ENCODE data around the gene CCDC70.

The CCDC70 gene

GRCh38 chr13:51818276-51818675, 43.5 kb upstream of the CCDC70 start:
- Histone ChIP-seq H3K36me3 (replicated peaks; ENCODE audit: insufficient read depth, low read length) (no peaks in the 10 kb centered on the region), H3K27me3 (replicated peaks; ENCODE audit: insufficient read depth, low read length) (no peaks in the 10 kb centered on the region), H3K4me3 (ENCODE audit: low read length) (no peak overlapping the region), H3K79me2 (ENCODE audit: low read length) (no peaks in the 10 kb centered on the region), H3K9ac (ENCODE audit: low read length) (no peak overlapping the region), H4K20me1 (ENCODE audit: insufficient read depth, low read length) (no peaks in the 10 kb centered on the region), H3F3A (ENCODE audit: insufficient read depth, low read length) (no peaks in the 10 kb centered on the region), H3K4me1 (ENCODE audit: low read length) (0 out of 2 replicates have a peak, but pooled peaks cover 6% of the 10 kb centered on the region), H3K9me3 (replicated peaks; ENCODE audit: insufficient read depth, low read length) (no peaks in the 10 kb centered on the region), H3K4me2 (ENCODE audit: low read depth, low read length) (no peak overlapping the region), H3K9me2 (replicated peaks; ENCODE audit: insufficient read depth, low read length) (no peaks in the 10 kb centered on the region), H2AFZ (ENCODE audit: low read length) (no peak overlapping the region), H3K27ac (ENCODE audit: low read length) (no peak overlapping the region)
- DNase-seq, result no peak
- no peak for TF ChIP-seq EZH2 (optimal IDR thresholded peaks at IDR 0.05; ENCODE audit: low read depth, low read length)

GRCh38 chr13:51818781-51819511, 42.8 kb upstream of the CCDC70 start:
- no peaks in the 10 kb centered on the region for H3K9me3 ChIP-seq (replicated peaks; ENCODE audit: insufficient read depth, low read length)
- H3K79me2 ChIP-seq (ENCODE audit: low read length), result no peaks in the 10 kb centered on the region
- TF ChIP-seq EZH2phosphoT487 (IDR thresholded peaks at IDR 0.05; ENCODE audit: low read length) (no peak), EZH2 (optimal IDR thresholded peaks at IDR 0.05; ENCODE audit: low read depth, low read length) (no peak), CTCF (IDR thresholded peaks at IDR 0.05; ENCODE audit: low read length) (no peak)
- H3K4me1 ChIP-seq (ENCODE audit: low read length), result 0 out of 2 replicates have a peak, but pooled peaks cover 6% of the 10 kb centered on the region
- no peaks in the 10 kb centered on the region for H3F3A ChIP-seq (ENCODE audit: insufficient read depth, low read length)
- no peak overlapping the region for H3K4me3 ChIP-seq (ENCODE audit: low read length)
- no peak overlapping the region for H3K4me2 ChIP-seq (ENCODE audit: low read depth, low read length)
- H3K27me3 ChIP-seq (replicated peaks; ENCODE audit: insufficient read depth, low read length), result no peaks in the 10 kb centered on the region
- H3K9me2 ChIP-seq (replicated peaks; ENCODE audit: insufficient read depth, low read length), result no peaks in the 10 kb centered on the region
- no peak overlapping the region for H3K9ac ChIP-seq (ENCODE audit: low read length)
- no peaks in the 10 kb centered on the region for H4K20me1 ChIP-seq (ENCODE audit: insufficient read depth, low read length)
- DNase-seq, result no peak
- no peak overlapping the region for H3K27ac ChIP-seq (ENCODE audit: low read length)
- no peak overlapping the region for H2AFZ ChIP-seq (ENCODE audit: low read length)
- no peaks in the 10 kb centered on the region for H3K36me3 ChIP-seq (replicated peaks; ENCODE audit: insufficient read depth, low read length)

GRCh38 chr13:51819544-51819943, 42.2 kb upstream of the CCDC70 start:
- no peak for DNase-seq
- TF ChIP-seq CTCF (IDR thresholded peaks at IDR 0.05; ENCODE audit: low read length), result no peak
- TF ChIP-seq EZH2 (optimal IDR thresholded peaks at IDR 0.05; ENCODE audit: low read depth, low read length), result no peak
- TF ChIP-seq EZH2phosphoT487 (IDR thresholded peaks at IDR 0.05; ENCODE audit: low read length), result no peak
- Histone ChIP-seq H2AFZ (ENCODE audit: low read length) (no peak overlapping the region), H3K4me3 (ENCODE audit: low read length) (no peak overlapping the region), H3K4me2 (ENCODE audit: low read depth, low read length) (no peak overlapping the region), H3K9me2 (replicated peaks; ENCODE audit: insufficient read depth, low read length) (no peaks in the 10 kb centered on the region), H3F3A (ENCODE audit: insufficient read depth, low read length) (no peaks in the 10 kb centered on the region), H4K20me1 (ENCODE audit: insufficient read depth, low read length) (no peaks in the 10 kb centered on the region), H3K27me3 (replicated peaks; ENCODE audit: insufficient read depth, low read length) (no peaks in the 10 kb centered on the region), H3K27ac (ENCODE audit: low read length) (no peak overlapping the region), H3K9ac (ENCODE audit: low read length) (no peak overlapping the region), H3K36me3 (replicated peaks; ENCODE audit: insufficient read depth, low read length) (no peaks in the 10 kb centered on the region), H3K79me2 (ENCODE audit: low read length) (no peaks in the 10 kb centered on the region), H3K9me3 (replicated peaks; ENCODE audit: insufficient read depth, low read length) (no peaks in the 10 kb centered on the region), H3K4me1 (ENCODE audit: low read length) (0 out of 2 replicates have a peak, but pooled peaks cover 2% of the 10 kb centered on the region)

GRCh38 chr13:51820016-51820597, 41.7 kb upstream of the CCDC70 start:
- Histone ChIP-seq H4K20me1 (ENCODE audit: insufficient read depth, low read length) (no peaks in the 10 kb centered on the region), H3K4me1 (ENCODE audit: low read length) (peaks cover 3% of the 10 kb centered on the region; the same call in 1 of the 2 replicates), H3K9ac (ENCODE audit: low read length) (no peak overlapping the region), H3K79me2 (ENCODE audit: low read length) (no peaks in the 10 kb centered on the region), H3K9me3 (replicated peaks; ENCODE audit: insufficient read depth, low read length) (no peaks in the 10 kb centered on the region), H3K4me3 (ENCODE audit: low read length) (no peak overlapping the region), H3K9me2 (replicated peaks; ENCODE audit: insufficient read depth, low read length) (no peaks in the 10 kb centered on the region), H3F3A (ENCODE audit: insufficient read depth, low read length) (no peaks in the 10 kb centered on the region), H3K27ac (ENCODE audit: low read length) (no peak overlapping the region), H2AFZ (ENCODE audit: low read length) (no peak overlapping the region), H3K36me3 (replicated peaks; ENCODE audit: insufficient read depth, low read length) (no peaks in the 10 kb centered on the region), H3K4me2 (ENCODE audit: low read depth, low read length) (no peak overlapping the region), H3K27me3 (replicated peaks; ENCODE audit: insufficient read depth, low read length) (no peaks in the 10 kb centered on the region)
- TF ChIP-seq CTCF (IDR thresholded peaks at IDR 0.05; ENCODE audit: low read length) (no peak), EZH2phosphoT487 (IDR thresholded peaks at IDR 0.05; ENCODE audit: low read length) (no peak), EZH2 (optimal IDR thresholded peaks at IDR 0.05; ENCODE audit: low read depth, low read length) (no peak)
- no peak for DNase-seq
